ENCODE measurements around the gene PEX11G. TPM values are rescaled to one million over a fixed set of nuclear protein-coding genes. Genes with fewer than 3 reads are reported as not detected.
A peak's percentile ranks its signal among the peaks of the same experiment; 100 is the strongest.

PEX11G gene
- total RNA-seq, 1 experiment from 2014 or later, result 3.9 TPM

DNA sequence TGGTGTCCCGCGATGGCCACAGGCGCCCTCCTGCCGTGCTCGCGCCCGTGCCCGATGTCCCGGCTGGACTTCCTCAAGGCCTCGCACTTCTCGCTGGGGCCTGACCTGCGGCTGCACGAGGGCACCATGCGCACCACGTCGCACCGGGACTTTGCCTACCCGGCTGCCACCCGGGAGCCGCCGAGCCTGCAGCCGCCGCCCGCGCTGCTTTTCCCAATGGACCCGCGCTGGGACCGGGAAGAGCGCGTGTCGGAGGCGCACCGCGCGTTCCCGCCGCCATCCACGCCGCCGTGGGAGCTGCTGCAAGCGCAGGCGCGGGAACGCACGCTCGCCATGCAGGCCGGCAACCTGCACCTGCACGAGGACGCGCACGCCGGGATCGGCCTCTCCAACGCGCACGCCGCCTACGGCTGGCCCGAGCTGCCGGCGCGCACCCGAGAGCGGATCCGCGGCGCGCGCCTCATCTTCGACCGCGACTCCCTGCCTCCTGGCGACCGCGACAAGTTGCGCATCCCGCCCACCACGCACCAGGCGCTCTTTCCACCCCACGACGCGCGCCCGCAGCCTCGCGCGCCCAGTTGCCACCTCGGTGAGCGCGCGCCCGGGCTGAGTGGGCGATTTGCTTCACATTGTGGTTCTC, 12.1 kb upstream of the PEX11G start:
- no TSS peak for BruUV-seq (replicated peaks)

DNA sequence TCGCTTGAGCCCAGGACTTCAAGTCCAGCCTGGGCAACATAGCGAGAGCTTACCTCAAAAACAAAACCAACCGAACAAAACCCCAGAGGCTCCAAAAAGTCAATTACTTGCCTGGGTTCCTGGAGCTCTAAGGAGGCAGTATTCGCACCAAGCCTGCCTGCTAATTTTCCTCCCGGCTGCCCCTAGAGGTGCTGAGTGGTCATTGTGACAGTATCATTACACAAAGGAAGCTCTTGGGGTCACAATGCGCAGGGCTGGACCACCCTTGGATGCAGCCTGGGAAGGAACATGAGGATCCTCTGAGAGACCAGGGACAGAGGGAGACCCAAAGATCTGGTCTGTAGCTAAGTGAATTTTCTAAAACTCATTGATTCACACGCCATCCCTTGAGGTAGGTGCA, 8.5 kb upstream of the PEX11G start:
- Histone ChIP-seq H3K36me3 (ENCODE audit: control insufficient read depth, insufficient read depth, low read length) (no peaks in the 10 kb centered on the region), H3K27me3 (replicated peaks; ENCODE audit: control insufficient read depth, insufficient read depth, low read length) (no peaks in the 10 kb centered on the region), H3K4me3 (ENCODE audit: low read depth, low read length) (no peak overlapping the region), H3K9me3 (no peaks in the 10 kb centered on the region), H3K4me1 (no peaks in the 10 kb centered on the region)
- intact Hi-C loops (cut with micrococcal nuclease; ENCODE audit: unreplicated experiment), result no loop called here
- BruUV-seq (replicated peaks), result no TSS peak
- no peaks in the 10 kb centered on the region for H3K36me3 Mint-ChIP-seq (ENCODE audit: insufficient read depth, unreplicated experiment)
- POLR2A ChIA-PET, result interaction anchor here (0.6 kb wide), 1 partner anchor 101 kb away, joined by 3 read pairs; no protein-coding TSS in a partner anchor
- H3K4me1 Mint-ChIP-seq (ENCODE audit: low read depth, unreplicated experiment), result peaks cover 6% of the 10 kb centered on the region
- DNase-seq, result peak in 1 of 2 experiments; percentile 25
- no peaks in the 10 kb centered on the region for H3K9me3 Mint-ChIP-seq (ENCODE audit: unreplicated experiment)
- no peaks in the 10 kb centered on the region for H3K27me3 Mint-ChIP-seq (ENCODE audit: insufficient read depth, unreplicated experiment)
- no peak overlapping the region for H3K4me3 Mint-ChIP-seq (ENCODE audit: unreplicated experiment)
- CTCF ChIA-PET, result interaction anchor here (0.5 to 1.6 kb wide), 4 partner anchors 13 to 99 kb away, joined by 3 to 5 read pairs (median 3); partner anchors contain the start of gene MCOLN1
- TF ChIP-seq CTCF (IDR thresholded peaks at IDR 0.05; ENCODE audit: insufficient read depth in 1 of 2, low read depth in 1 of 2, low read length in 1 of 2, severe bottlenecking in 1 of 2, unreplicated experiment in 1 of 2), result peak in 1 of 2 experiments; percentile 58
- H3K27ac Mint-ChIP-seq (ENCODE audit: unreplicated experiment), result no peak overlapping the region

More for the DNA sequence above, 12.1 kb upstream of the PEX11G start:
- peak overlapping the region; percentile 12 for H3K27ac Mint-ChIP-seq (ENCODE audit: unreplicated experiment)
- POLR2A ChIA-PET, result interaction anchor here (0.7 kb wide), 1 partner anchor 125 kb away, joined by 3 read pairs; no protein-coding TSS in a partner anchor
- H3K36me3 ChIP-seq (ENCODE audit: control insufficient read depth, insufficient read depth, low read length), result no peaks in the 10 kb centered on the region
- H3K4me3 Mint-ChIP-seq (ENCODE audit: unreplicated experiment), result peak overlapping the region; percentile 72
- DNase-seq, result peak; percentile 88 to 90
- peak in 1 of 2 experiments; percentile 24 for TF ChIP-seq CTCF (IDR thresholded peaks at IDR 0.05; ENCODE audit: insufficient read depth in 1 of 2, low read depth in 1 of 2, low read length in 1 of 2, severe bottlenecking in 1 of 2, unreplicated experiment in 1 of 2)
- peaks cover 6% of the 10 kb centered on the region for H3K4me1 Mint-ChIP-seq (ENCODE audit: low read depth, unreplicated experiment)
- no peaks in the 10 kb centered on the region for H3K4me1 ChIP-seq
- no peaks in the 10 kb centered on the region for H3K27me3 ChIP-seq (replicated peaks; ENCODE audit: control insufficient read depth, insufficient read depth, low read length)
- H3K4me3 ChIP-seq (ENCODE audit: low read depth, low read length), result peak overlapping the region; percentile 70
- no peaks in the 10 kb centered on the region for H3K9me3 ChIP-seq
- H3K9me3 Mint-ChIP-seq (ENCODE audit: unreplicated experiment), result no peaks in the 10 kb centered on the region
- H3K27me3 Mint-ChIP-seq (ENCODE audit: insufficient read depth, unreplicated experiment), result no peaks in the 10 kb centered on the region
- CTCF ChIA-PET, result no interaction called here
- intact Hi-C loops (cut with micrococcal nuclease; ENCODE audit: unreplicated experiment), result no loop called here
- no peaks in the 10 kb centered on the region for H3K36me3 Mint-ChIP-seq (ENCODE audit: insufficient read depth, unreplicated experiment)

DNA sequence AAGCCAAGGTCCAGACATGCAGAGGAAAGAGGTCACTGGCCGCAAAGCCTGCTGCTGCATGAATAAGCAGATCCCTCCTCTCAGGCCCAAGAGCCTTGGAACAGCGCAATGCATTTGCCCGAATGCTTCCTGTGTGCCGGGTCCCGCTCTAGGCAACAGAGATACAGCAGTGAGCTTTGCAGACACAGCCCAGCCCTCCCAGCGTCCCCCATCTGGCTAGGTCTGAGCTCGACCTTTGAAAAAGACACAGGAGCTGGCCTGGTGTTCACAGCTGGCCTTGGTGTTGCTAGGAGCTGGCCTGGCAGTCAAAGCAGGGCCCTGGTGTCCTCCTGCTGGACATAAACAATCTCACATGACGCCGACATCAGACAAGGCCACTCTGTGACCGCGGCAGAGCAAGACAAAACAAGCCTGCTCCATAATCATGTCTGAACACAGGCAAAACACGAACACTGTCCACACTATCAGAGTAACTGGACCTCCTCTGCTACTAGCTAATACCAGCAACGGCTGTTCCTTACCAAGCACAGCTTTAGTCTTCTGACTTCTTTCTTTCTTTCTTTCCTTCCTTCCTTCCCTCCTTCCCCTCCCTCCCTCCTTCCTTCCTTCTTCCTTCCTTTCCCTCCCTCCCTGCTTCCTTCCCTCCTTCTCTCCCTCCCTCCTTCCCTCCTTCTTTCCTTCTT, 5.7 kb upstream of the PEX11G start:
- H3K9me3 ChIP-seq, result no peaks in the 10 kb centered on the region
- H3K4me3 ChIP-seq (ENCODE audit: low read depth, low read length), result no peak overlapping the region
- ChIA-PET CTCF (interaction anchor here (1.0 to 1.1 kb wide), 2 partner anchors 11 to 74 kb away, joined by 3 read pairs; no protein-coding TSS in a partner anchor), POLR2A (no interaction called here)
- Mint-ChIP-seq H3K4me3 (ENCODE audit: unreplicated experiment) (no peak overlapping the region), H3K36me3 (ENCODE audit: insufficient read depth, unreplicated experiment) (peaks cover 2% of the 10 kb centered on the region), H3K27me3 (ENCODE audit: insufficient read depth, unreplicated experiment) (no peaks in the 10 kb centered on the region), H3K4me1 (ENCODE audit: low read depth, unreplicated experiment) (peaks cover 13% of the 10 kb centered on the region), H3K9me3 (ENCODE audit: unreplicated experiment) (no peaks in the 10 kb centered on the region), H3K27ac (ENCODE audit: unreplicated experiment) (no peak overlapping the region)
- intact Hi-C loops (cut with micrococcal nuclease; ENCODE audit: unreplicated experiment), result no loop called here
- peak in 1 of 2 experiments; percentile 6 for TF ChIP-seq CTCF (IDR thresholded peaks at IDR 0.05; ENCODE audit: insufficient read depth in 1 of 2, low read depth in 1 of 2, low read length in 1 of 2, severe bottlenecking in 1 of 2, unreplicated experiment in 1 of 2)
- H3K27me3 ChIP-seq (replicated peaks; ENCODE audit: control insufficient read depth, insufficient read depth, low read length), result no peaks in the 10 kb centered on the region
- peaks cover 4% of the 10 kb centered on the region; the same call in 1 of the 2 replicates for H3K4me1 ChIP-seq
- no TSS peak for BruUV-seq (replicated peaks)
- H3K36me3 ChIP-seq (ENCODE audit: control insufficient read depth, insufficient read depth, low read length), result no peaks in the 10 kb centered on the region
- DNase-seq, result no peak

Measured in Caco-2 (cell line).